Tibial nerve (tissue), 4 donors: Measurements from ENCODE around the gene FMN1.

Source experiments
- CTCF ChIP-seq, 5 experiments: fragments of 200-600 bp in 3 of 5; fragments of 450-650 bp in 2 of 5; sonication (generic) in 3 of 5; IDR thresholded peaks; one replicate each; pipeline ENCODE4 v1.5.1; 2016 to 2019; ENCODE audit warnings: antibody characterized with exemption in 5 of 5, mild to moderate bottlenecking in 3 of 5, moderate library complexity in 2 of 5
- EP300 ChIP-seq, 2 donors: sonication (generic); formaldehyde crosslinking; IDR thresholded peaks; one replicate each; pipeline ENCODE4 v1.6.1; 2017; ENCODE audit warnings: antibody characterized with exemption in 2 of 2, mild to moderate bottlenecking in 1 of 2

GRCh38 chr15:33013827-33014445 is 180.6 kb downstream of the FMN1 start:
- TF ChIP-seq CTCF (IDR thresholded peaks at IDR 0.05) (no peak), EP300 (IDR thresholded peaks at IDR 0.05) (no peak)
